Stimulated activated naive CD4-positive, alpha-beta T cell (primary cell): ENCODE results near the gene SAMHD1.
A peak's percentile ranks its signal among the peaks of the same experiment; 100 is the strongest.

ENCODE experiments used
- DNase-seq, 6 experiments: peaks; one replicate each; lab custom pipeline; 2025; lab: John Stamatoyannopoulos, UW

Gene SAMHD1

DNA sequence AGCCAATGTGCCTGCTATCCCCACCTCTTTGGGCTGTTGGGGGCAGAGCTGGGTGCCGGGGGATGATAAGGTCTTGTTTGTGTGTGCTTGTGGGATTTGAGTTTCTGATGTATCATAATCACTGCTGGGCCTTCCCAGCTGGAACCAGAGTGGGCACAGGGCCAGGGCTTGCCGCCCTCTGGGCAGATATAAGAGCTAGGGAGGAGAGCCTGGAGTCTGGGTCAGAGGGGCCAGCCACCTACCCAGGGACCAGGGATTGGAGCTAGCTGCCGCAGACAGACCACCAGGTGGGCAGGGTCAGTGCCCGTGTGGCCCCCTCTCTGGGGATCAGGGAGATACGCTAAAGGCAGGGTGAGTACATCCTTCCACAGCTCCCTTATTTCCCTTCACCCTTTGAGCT is 78.7 kb downstream of the SAMHD1 start:
- no peak for DNase-seq

DNA sequence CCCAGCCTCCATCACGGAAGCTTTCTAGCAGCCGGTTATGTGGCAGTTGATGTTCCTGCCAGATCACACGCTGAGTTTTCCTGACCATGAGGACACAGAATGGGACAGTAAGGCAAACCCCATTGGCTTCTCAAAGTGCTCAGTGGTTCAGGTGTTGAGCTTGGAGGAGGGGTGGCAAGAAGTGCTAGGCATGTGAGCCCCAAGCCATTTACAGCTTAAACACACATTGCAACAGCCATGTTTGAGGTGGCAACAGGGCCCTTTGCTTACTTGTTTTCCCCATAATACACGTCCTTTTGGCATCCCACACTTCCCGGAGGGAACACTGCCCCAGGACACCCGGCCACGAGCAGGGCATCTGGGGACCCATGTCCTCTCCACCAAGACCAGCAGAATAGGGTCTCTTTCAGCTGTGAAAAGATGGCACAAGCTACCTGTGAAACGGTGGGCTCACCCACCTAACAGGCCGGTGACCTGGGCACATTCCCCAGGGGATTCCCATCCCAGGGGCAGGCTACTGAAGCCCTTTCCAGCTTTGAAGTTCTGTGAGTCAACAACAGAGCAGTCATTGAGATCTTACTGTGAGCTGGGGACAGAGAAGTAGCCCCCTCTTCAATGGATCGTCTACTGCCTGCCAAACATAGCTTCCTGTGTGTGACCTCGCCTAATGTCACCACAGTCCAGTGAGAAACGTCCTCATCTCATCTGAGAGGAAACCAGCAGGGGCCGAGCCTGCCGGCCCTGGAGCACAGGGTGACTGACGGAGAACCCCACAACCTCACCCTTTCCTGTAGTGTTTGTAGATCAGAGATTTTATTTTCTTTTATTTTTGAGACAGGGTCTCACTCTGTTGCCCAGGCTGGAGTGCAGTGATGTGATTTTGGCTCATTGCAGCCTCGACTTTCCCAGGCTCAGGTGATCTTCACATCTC is 79.6 kb downstream of the SAMHD1 start:
- DNase-seq = no peak

DNA sequence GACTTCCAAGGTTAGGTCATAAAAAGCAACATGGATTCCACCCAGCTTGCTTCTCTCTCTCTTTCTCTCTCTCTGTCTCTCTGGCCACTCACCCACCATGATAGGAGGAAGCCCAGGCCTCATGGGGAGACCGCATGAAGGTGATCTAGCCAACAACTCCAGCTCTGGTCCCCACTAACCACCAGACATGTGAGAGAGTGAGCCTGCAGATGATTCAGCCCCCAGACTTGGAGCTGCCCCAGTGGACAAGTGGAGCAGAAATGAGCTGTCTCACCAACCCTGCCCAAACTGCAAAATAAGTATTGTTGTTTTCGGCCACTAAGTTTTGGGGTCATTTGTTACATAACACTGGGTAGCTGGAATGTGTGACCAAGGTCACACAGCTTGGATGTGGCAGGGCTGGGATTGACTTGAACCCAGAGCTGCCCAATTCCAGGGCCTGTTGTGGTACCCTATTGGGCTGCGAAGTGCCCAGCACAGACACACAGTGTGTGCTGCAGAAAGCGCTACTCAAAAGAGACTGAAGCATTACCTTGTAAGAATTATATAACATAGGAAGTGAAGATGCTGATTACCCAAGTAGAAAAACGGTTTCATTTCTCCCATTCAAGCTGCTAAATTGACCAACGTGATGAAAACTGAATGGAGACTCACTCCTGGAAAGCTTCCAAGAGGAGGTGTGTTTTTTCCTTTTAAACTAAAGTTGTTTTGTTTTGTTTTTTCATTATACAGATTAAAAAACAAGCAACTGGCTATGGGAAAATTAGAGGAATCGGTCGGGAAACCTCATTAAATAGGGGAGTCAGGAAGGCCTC is 84.6 kb downstream of the SAMHD1 start:
- no peak for DNase-seq

DNA sequence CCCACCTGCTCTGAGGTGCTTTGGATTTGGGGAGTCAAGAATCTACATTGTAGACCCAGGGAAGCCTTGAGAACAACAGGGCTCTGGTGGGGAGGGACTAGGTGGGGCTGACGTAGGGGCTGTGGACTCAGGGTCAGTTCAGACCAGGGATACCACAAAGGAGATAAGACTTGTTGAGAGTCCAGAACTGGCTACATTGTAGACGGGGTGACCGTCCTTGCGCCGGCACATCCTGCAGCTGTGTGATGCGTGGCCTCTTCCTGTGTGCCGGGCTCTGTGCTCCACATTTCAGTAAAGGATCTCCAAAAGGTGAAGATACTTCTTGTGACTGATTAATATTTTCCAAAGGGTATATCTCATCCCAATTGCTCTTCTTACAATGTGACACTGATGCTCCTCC is 85.3 kb downstream of the SAMHD1 start:
- peak in 1 of 6 experiments; percentile 10 for DNase-seq

GRCh38 chr20:36865861-36866149 is 85.7 kb downstream of the SAMHD1 start:
- no peak for DNase-seq

- no peak for DNase-seq
These were observed 86.2 kb downstream of the SAMHD1 start for GRCh38 chr20:36865076-36865860.

- DNase-seq = peak in 1 of 6 experiments; percentile 20
These were observed 88.4 kb downstream of the SAMHD1 start for GRCh38 chr20:36862857-36863668.

GRCh38 chr20:36861875-36862801 is 89.4 kb downstream of the SAMHD1 start:
- no peak for DNase-seq

DNA sequence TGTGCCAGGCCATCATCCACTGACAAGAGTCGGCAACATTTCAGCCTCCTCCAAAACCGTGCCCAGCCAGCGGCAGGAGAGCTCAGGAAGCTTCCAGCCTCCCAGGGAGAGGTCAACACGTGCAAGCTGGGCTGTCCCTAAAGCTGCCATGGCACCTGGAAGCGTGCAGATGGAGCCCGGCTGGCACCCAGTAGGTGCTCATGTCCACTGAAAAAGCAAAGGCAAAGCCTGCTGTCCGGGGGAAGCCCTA is 90.0 kb downstream of the SAMHD1 start:
- DNase-seq = no peak

- no peak for DNase-seq
These were observed 90.5 kb downstream of the SAMHD1 start for GRCh38 chr20:36860811-36861624.

GRCh38 chr20:36860339-36860738 is 91.2 kb downstream of the SAMHD1 start:
- no peak for DNase-seq

DNA sequence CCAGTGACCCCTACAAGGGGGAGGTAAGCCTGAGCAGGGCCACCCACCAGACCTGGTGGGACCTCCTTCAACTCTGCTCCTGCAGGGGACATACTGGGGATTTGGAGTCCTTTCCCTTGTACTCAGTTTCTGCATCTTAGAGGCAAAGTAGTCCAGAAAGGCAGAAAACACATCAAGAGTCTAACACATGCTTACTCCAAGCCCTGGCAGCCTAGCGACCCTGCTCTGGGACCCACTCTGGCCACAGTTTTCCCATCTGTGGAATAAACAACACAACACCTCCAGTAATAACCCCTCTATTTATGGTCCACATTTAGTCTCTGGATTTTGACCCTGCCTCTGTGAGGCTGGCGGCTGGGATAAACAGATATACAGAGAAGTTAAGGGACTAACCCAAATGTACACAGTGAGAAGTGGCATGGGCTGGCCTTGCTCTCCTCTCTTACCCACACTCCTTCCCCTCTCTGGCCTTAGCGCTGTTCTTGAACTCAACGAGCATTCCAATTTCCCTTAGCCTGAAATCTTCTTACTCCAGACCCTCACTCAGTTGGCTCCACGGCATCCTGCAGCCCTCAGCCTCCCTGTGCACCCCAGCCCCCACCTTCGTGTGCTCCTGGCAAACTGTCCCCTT is 91.7 kb downstream of the SAMHD1 start:
- DNase-seq = no peak

DNA sequence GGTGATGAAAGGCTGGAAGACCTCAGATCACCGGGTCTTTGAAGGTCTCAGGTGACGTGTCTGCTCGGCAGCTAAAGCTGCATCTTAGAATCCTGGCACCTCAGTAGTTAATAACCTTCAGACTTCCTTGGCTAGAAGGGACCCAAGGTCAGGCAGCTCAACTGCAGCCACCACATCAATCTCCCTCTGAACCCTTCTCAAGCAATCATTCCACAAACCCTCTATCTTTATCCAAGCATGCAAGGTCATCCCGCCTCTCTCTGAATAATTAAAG is 92.3 kb downstream of the SAMHD1 start:
- no peak for DNase-seq

- peak; percentile 20 to 77 (median 46) for DNase-seq
These were observed 94.5 kb downstream of the SAMHD1 start for GRCh38 chr20:36856691-36857635.

GRCh38 chr20:36856195-36856594 is 95.3 kb downstream of the SAMHD1 start:
- no peak for DNase-seq

- no peak for DNase-seq
These were observed 96.3 kb downstream of the SAMHD1 start for GRCh38 chr20:36855241-36855657.

DNA sequence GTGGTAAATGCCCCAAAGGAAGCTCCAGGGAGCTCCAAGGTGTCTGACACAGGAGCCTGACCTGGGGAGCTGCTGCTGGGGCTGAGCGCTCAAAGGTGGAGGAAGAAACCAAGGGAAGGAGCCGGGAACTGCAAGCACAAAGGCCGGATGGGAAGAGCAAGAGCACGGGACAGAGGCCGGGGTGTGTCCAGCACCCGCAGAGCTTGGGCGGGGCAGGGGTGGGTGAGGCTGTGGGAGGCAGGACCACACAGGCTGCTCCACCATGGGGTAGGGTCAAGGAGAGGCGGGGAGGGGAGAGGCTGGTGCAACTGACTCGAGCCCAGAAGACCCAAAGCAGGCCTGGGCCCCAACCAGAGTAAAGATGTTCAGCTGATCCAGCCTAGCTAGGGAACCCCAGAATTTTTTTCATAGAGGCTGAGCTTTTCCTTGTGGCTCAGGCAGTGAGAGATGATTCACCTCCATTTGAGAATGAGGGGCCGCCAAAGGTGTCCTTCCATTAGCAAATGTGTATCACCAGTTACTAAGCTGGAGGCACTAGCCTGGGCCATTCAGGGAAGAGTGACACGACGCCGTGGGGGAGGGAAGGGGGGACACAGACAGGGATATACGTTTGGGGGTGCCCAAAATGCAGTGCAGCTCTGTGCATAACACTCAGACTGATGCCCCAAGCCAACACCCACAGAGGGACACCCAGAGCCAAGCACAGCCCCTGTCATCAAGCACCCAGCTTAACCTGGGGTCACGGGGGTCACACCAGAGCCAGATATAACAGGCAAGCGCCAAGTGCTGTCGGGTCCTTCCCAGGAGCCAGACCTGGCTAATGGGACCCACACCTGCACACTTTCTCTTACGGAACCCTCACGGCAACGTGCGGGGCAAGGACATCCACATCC is 96.9 kb downstream of the SAMHD1 start:
- no peak for DNase-seq
